PFSK-1 (cell line): ENCODE results near the gene KRTAP20-3.

Source experiments
- FOXP2 ChIP-seq: optimal IDR thresholded peaks from 2 replicates; pipeline ENCODE3; 2011; ENCODE audit warnings: borderline replicate concordance, control low read depth, inconsistent platforms; ENCODE audit not compliant: insufficient read depth; ENCODE audit errors: extremely low read length, extremely low read depth
- POLR2AphosphoS5 ChIP-seq: IDR thresholded peaks from 2 replicates; pipeline ENCODE4 v1.6.1; 2012; ENCODE audit warnings: low read depth, mild to moderate bottlenecking, control low read depth, low read length, moderate library complexity
- SIN3A ChIP-seq: IDR thresholded peaks from 2 replicates; pipeline ENCODE4 v1.6.1; 2012; ENCODE audit warnings: mild to moderate bottlenecking, low read length, moderate library complexity, borderline replicate concordance; ENCODE audit not compliant: insufficient read depth
- TAF1 ChIP-seq: IDR thresholded peaks from 2 replicates; pipeline ENCODE4 v1.6.1; 2012; ENCODE audit warnings: low read length, control low read depth, borderline replicate concordance; ENCODE audit not compliant: insufficient read depth
- TF ChIP-seq, protein P1 (sequence below), 2 experiments: IDR thresholded peaks; 2 replicates each; pipeline versions ENCODE4 v1.6.1 to v1.8.0; 2011 to 2012; ENCODE audit warnings: low read depth in 2 of 2, low read length in 2 of 2, control low read depth in 1 of 2, inconsistent platforms in 1 of 2, mild to moderate bottlenecking in 1 of 2, moderate library complexity in 1 of 2; ENCODE audit not compliant: insufficient read depth in 1 of 2

DNA sequence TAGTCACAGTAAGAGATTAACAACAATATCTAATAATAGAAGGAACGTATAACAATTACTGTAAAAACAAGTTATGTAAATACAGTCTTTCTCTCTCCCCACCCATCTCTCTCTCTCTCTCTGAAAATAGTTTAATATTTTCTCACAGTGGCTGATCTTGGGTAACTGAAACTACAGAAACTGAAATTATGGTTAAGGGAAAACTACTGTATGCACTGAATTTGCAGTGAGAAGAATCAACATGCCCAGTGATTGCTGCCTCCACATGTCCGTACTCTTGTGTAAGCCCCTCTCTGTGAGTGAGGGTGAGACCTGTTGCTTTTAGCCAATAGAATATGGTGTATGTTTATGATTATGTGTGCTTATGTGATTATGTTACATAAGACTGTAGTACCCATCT lies 30.5 kb upstream of the KRTAP20-3 start:
- TF ChIP-seq, protein P1, sequence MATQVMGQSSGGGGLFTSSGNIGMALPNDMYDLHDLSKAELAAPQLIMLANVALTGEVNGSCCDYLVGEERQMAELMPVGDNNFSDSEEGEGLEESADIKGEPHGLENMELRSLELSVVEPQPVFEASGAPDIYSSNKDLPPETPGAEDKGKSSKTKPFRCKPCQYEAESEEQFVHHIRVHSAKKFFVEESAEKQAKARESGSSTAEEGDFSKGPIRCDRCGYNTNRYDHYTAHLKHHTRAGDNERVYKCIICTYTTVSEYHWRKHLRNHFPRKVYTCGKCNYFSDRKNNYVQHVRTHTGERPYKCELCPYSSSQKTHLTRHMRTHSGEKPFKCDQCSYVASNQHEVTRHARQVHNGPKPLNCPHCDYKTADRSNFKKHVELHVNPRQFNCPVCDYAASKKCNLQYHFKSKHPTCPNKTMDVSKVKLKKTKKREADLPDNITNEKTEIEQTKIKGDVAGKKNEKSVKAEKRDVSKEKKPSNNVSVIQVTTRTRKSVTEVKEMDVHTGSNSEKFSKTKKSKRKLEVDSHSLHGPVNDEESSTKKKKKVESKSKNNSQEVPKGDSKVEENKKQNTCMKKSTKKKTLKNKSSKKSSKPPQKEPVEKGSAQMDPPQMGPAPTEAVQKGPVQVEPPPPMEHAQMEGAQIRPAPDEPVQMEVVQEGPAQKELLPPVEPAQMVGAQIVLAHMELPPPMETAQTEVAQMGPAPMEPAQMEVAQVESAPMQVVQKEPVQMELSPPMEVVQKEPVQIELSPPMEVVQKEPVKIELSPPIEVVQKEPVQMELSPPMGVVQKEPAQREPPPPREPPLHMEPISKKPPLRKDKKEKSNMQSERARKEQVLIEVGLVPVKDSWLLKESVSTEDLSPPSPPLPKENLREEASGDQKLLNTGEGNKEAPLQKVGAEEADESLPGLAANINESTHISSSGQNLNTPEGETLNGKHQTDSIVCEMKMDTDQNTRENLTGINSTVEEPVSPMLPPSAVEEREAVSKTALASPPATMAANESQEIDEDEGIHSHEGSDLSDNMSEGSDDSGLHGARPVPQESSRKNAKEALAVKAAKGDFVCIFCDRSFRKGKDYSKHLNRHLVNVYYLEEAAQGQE (IDR thresholded peaks at IDR 0.05; ENCODE audit: insufficient read depth in 1 of 2, low read depth in 2 of 2, low read length in 2 of 2), result no peak
- no peak for TF ChIP-seq POLR2AphosphoS5
- TF ChIP-seq TAF1, result no peak
- no peak for TF ChIP-seq FOXP2
- TF ChIP-seq SIN3A, result no peak
